HG02588 (cell line): ENCODE data around the gene GNL1.
A peak's percentile ranks its signal among the peaks of the same experiment; 100 is the strongest.
"Not testable (repeated sequence)": the region's sequence is repeated elsewhere in the genome, so short reads cannot be mapped to it uniquely, and the experiment has no call there.

ENCODE experiments used
- ATAC-seq: cut with Tn5 transposase; IDR thresholded peaks from one replicate; pipeline ENCODE4 v1.9.1; 2021; ENCODE audit warnings: mild to moderate bottlenecking, moderate library complexity; ENCODE audit not compliant: unreplicated experiment

Gene GNL1

GRCh38 chr6:30533460-30534294 lies 22.6 kb downstream of the GNL1 start:
- no peak for ATAC-seq

- ATAC-seq = no peak
These were observed 26.3 kb downstream of the GNL1 start for GRCh38 chr6:30530014-30530413.

GRCh38 chr6:30529349-30529875 lies 26.9 kb downstream of the GNL1 start:
- peak; percentile 53 for ATAC-seq

- not testable (repeated sequence) for ATAC-seq
These were observed 29.8 kb downstream of the GNL1 start for GRCh38 chr6:30526444-30526843.

- ATAC-seq = not testable (repeated sequence)
These were observed 34.3 kb downstream of the GNL1 start for GRCh38 chr6:30521952-30522351.

- ATAC-seq = not testable (repeated sequence)
These were observed 35.2 kb downstream of the GNL1 start for GRCh38 chr6:30521082-30521481.

- ATAC-seq = no peak
These were observed 35.8 kb downstream of the GNL1 start for GRCh38 chr6:30520522-30520921.

- ATAC-seq = not testable (repeated sequence)
These were observed 37.7 kb downstream of the GNL1 start for GRCh38 chr6:30518505-30519145.

GRCh38 chr6:30517767-30518504 lies 38.4 kb downstream of the GNL1 start:
- not testable (repeated sequence) for ATAC-seq

GRCh38 chr6:30516754-30517076 lies 39.6 kb downstream of the GNL1 start:
- not testable (repeated sequence) for ATAC-seq

- peak; percentile 66 for ATAC-seq
These were observed 40.1 kb downstream of the GNL1 start for GRCh38 chr6:30515944-30516753.

- ATAC-seq = no peak
These were observed 41.2 kb downstream of the GNL1 start for GRCh38 chr6:30515106-30515505.

GRCh38 chr6:30513451-30513850 lies 42.8 kb downstream of the GNL1 start:
- no peak for ATAC-seq

GRCh38 chr6:30511169-30511546 lies 45.1 kb downstream of the GNL1 start:
- ATAC-seq = no peak

GRCh38 chr6:30510419-30511168 lies 45.7 kb downstream of the GNL1 start:
- no peak for ATAC-seq

GRCh38 chr6:30508890-30509736 lies 47.2 kb downstream of the GNL1 start:
- no peak for ATAC-seq

- ATAC-seq = no peak
These were observed 48.2 kb downstream of the GNL1 start for GRCh38 chr6:30507849-30508827.
